WTC11 (cell line): ENCODE results near the gene SMIM20. TPM values are rescaled to one million over a fixed set of nuclear protein-coding genes. Genes with fewer than 3 reads are reported as not detected.

Source experiments
- ATAC-seq: fragments of 200-7000 bp; cut with Tn5 transposase; 2 replicates; pipeline ENCODE4 v1.10.0; 2021; ENCODE audit warnings: mild to moderate bottlenecking, moderate library complexity
- CTCF ChIA-PET: fragments of 300-600 bp; sonication (Branson Sonifier 250); formaldehyde crosslinking; loops from one replicate; lab custom pipeline; 2021; ENCODE audit warnings: antibody characterized with exemption; lab: Charles Lee
- POLR2A ChIA-PET: fragments of 350-600 bp; sonication (Branson Sonifier 250); formaldehyde crosslinking; loops from one replicate; lab custom pipeline; 2021; ENCODE audit warnings: antibody characterized with exemption; lab: Charles Lee
- DNase-seq: peaks from one replicate; pipeline ENCODE4 v3.0.0; 2021; ENCODE audit warnings: low spot score
- H3K27ac Mint-ChIP-seq: 2 replicates; pipeline ENCODE4 v1.8.0; 2021; ENCODE audit warnings: mixed read lengths
- H3K27me3 Mint-ChIP-seq: 2 replicates; pipeline ENCODE4 v1.8.0; 2021; ENCODE audit warnings: low read depth, mild to moderate bottlenecking, moderate library complexity, mixed read lengths
- H3K36me3 Mint-ChIP-seq: 2 replicates; pipeline ENCODE4 v1.8.0; 2021; ENCODE audit warnings: mixed read lengths
- H3K4me1 Mint-ChIP-seq: 2 replicates; pipeline ENCODE4 v1.8.0; 2022; ENCODE audit warnings: mixed read lengths
- H3K4me3 Mint-ChIP-seq: 2 replicates; pipeline ENCODE4 v1.8.0; 2021; ENCODE audit warnings: mild to moderate bottlenecking, moderate library complexity, mixed read lengths
- H3K9me3 Mint-ChIP-seq: 2 replicates; pipeline ENCODE4 v1.8.0; 2021; ENCODE audit warnings: mixed read lengths
- ATF2 ChIP-seq: sonication (generic); formaldehyde crosslinking; IDR thresholded peaks from 2 replicates; pipeline ENCODE4 v1.8.1; 2022; ENCODE audit warnings: low read depth, missing genetic modification reagents, borderline replicate concordance
- E2F4 ChIP-seq: sonication (generic); formaldehyde crosslinking; IDR thresholded peaks from 2 replicates; pipeline ENCODE4 v1.8.1; 2022; ENCODE audit warnings: low read depth, mild to moderate bottlenecking, moderate library complexity, missing genetic modification reagents, borderline replicate concordance
- E2F5 ChIP-seq: sonication (generic); formaldehyde crosslinking; IDR thresholded peaks from 2 replicates; pipeline ENCODE4 v1.8.1; 2022; ENCODE audit warnings: mild to moderate bottlenecking, moderate library complexity, missing genetic modification reagents
- EMX1 ChIP-seq: fragments of 250-450 bp; sonication (Bioruptor Pico); IDR thresholded peaks from 2 replicates; pipeline ENCODE4 v1.8.0; 2021; ENCODE audit warnings: mild to moderate bottlenecking
- FOXK1 ChIP-seq: sonication (generic); formaldehyde crosslinking; IDR thresholded peaks from 2 replicates; pipeline ENCODE4 v1.8.0; 2022; ENCODE audit warnings: mild to moderate bottlenecking, moderate library complexity, missing genetic modification reagents
- IRF1 ChIP-seq: sonication (generic); formaldehyde crosslinking; IDR thresholded peaks from 2 replicates; pipeline ENCODE4 v1.8.0; 2023; ENCODE audit warnings: missing genetic modification reagents
- IRF2 ChIP-seq: sonication (generic); formaldehyde crosslinking; IDR thresholded peaks from 2 replicates; pipeline ENCODE4 v1.8.0; 2022; ENCODE audit warnings: low read depth, missing genetic modification reagents, borderline replicate concordance
- JAZF1 ChIP-seq: fragments of 250-450 bp; sonication (Bioruptor Pico); IDR thresholded peaks from 2 replicates; pipeline ENCODE4 v1.9.0; 2021; ENCODE audit warnings: moderate library complexity, mild to moderate bottlenecking, inconsistent platforms
- JUN ChIP-seq: sonication (generic); formaldehyde crosslinking; IDR thresholded peaks from 2 replicates; pipeline ENCODE4 v1.8.0; 2023; ENCODE audit warnings: mild to moderate bottlenecking, missing genetic modification reagents
- PREB ChIP-seq: sonication (generic); formaldehyde crosslinking; IDR thresholded peaks from 2 replicates; pipeline ENCODE4 v1.8.1; 2022; ENCODE audit warnings: mild to moderate bottlenecking, missing genetic modification reagents, moderate library complexity, borderline replicate concordance
- SMAD3 ChIP-seq: sonication (generic); formaldehyde crosslinking; IDR thresholded peaks from 2 replicates; pipeline ENCODE4 v1.8.0; 2022; ENCODE audit warnings: missing genetic modification reagents, mild to moderate bottlenecking, borderline replicate concordance
- TP53 ChIP-seq: sonication (generic); formaldehyde crosslinking; IDR thresholded peaks from 2 replicates; pipeline ENCODE4 v1.8.1; 2023; ENCODE audit warnings: mild to moderate bottlenecking, missing genetic modification reagents
- ZNF138 ChIP-seq: sonication (generic); formaldehyde crosslinking; conservative IDR thresholded peaks from 2 replicates; pipeline ENCODE4 v1.8.1; 2022; ENCODE audit warnings: mild to moderate bottlenecking, moderate library complexity, missing genetic modification reagents
- ZNF423 ChIP-seq: fragments of 250-450 bp; sonication (Bioruptor Pico); IDR thresholded peaks from 2 replicates; pipeline ENCODE4 v2.1.2; 2022; ENCODE audit warnings: mild to moderate bottlenecking, moderate library complexity
- total RNA-seq: library from RNA; stranded (reverse); gene quantifications from 3 replicates; pipeline ENCODE4 v1.2.3, GENCODE V29; 2021

The SMIM20 gene
- total RNA-seq, 1 experiment from 2014 or later: 39.4 TPM

DNA sequence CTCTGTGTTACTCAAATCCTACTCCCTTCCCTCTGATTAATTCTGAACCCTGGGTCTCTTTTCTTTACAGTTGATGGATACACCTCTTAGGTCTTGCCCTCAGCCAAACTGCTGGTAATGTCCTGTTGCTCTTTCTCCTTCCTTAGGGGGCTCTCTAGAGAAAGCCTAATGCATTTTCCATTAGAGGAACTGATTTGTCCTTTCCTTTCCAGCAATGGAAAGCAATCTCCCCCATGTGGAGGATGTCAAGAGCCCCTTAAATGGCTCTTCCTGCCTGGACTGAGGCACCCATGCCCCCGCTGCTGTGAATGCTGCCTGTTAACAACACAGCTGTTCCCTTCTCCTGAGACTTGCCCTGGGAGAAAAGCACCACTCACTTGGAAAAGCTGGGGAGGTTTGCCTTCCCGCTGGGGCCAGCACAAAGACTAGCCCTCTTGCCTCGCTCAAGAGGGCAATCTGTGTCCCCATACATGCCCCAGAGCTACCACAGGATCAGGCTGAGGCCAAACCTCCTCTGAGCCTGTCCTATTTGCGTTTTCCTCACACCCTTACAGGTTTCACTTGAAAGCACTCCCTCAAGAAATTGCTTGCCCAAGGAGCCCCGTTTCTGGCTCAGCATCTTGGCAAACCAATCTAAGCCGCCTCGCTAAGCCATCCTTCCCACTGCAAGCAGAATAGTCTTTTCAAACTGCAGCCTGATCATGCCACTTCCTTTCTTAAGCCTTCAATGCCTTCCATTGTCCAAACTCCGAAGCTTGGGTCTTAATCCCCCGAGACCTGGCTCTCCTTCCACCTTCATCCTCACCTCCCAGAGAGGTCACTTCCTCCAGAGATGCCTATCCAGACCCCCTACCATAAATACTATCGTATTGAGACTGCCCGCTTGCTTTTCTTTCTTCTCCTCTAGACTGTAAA is 23.2 kb upstream of the SMIM20 start:
- H3K4me3 Mint-ChIP-seq: no peak overlapping the region
- no peaks in the 10 kb centered on the region; the same call in 1 of the 2 replicates for H3K9me3 Mint-ChIP-seq
- CTCF ChIA-PET: interaction anchor here (1.0 to 1.4 kb wide), 3 partner anchors 48 to 103 kb away, joined by 3 to 5 read pairs (median 4); no protein-coding TSS in a partner anchor
- POLR2A ChIA-PET: no interaction called here
- DNase-seq (peak; percentile 20), ATAC-seq (peak; percentile 87)
- no peaks in the 10 kb centered on the region; the same call in 1 of the 2 replicates for H3K27me3 Mint-ChIP-seq
- TF ChIP-seq ZNF423 (0 out of 2 replicates have a peak, but pooled peaks have one; percentile 27), FOXK1 (CRISPR knock-in tag) (peak; percentile 32; the same call in 1 of the 2 replicates), JUN (CRISPR knock-in tag) (no peak), TP53 (CRISPR knock-in tag) (0 out of 2 replicates have a peak, but pooled peaks have one; percentile 25)
- H3K36me3 Mint-ChIP-seq: no peaks in the 10 kb centered on the region
- H3K4me1 Mint-ChIP-seq: peaks cover 35% of the 10 kb centered on the region
- H3K27ac Mint-ChIP-seq: peak overlapping the region; percentile 26

DNA sequence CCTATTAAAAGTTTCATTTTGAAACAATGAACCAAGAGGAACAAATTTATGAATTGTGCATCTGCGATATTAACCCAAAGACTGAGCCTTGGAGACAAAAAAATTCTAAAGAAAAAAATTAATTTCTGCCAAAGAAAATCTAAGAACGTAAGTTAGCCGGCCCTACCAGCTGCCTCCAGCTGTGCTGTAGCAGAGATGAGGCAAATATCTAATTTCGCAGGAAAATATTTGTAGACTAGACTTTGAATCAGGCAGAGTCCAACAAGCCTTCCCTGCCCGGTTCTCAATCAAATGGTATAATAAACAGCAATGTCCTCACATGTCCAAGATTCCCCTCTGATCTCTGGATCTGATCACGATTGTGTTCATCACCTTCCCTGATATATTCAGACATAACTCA is 21.2 kb upstream of the SMIM20 start:
- Mint-ChIP-seq H3K9me3 (no peaks in the 10 kb centered on the region; the same call in 1 of the 2 replicates), H3K36me3 (no peaks in the 10 kb centered on the region), H3K4me3 (no peak overlapping the region), H3K4me1 (peaks cover 32% of the 10 kb centered on the region), H3K27me3 (no peaks in the 10 kb centered on the region; the same call in 1 of the 2 replicates), H3K27ac (no peak overlapping the region)
- ChIA-PET CTCF (no interaction called here), POLR2A (no interaction called here)
- no peak for TF ChIP-seq PREB (CRISPR knock-in tag)
- no peak for TF ChIP-seq JUN (CRISPR knock-in tag)
- no peak for TF ChIP-seq ZNF138 (CRISPR knock-in tag)
- no peak for TF ChIP-seq ZNF423
- no peak for TF ChIP-seq IRF1 (CRISPR knock-in tag)
- no peak for TF ChIP-seq E2F5 (CRISPR knock-in tag)
- no peak for TF ChIP-seq IRF2 (CRISPR knock-in tag)
- TF ChIP-seq ATF2 (CRISPR knock-in tag): no peak
- TF ChIP-seq SMAD3 (CRISPR knock-in tag): no peak
- TF ChIP-seq EMX1 (CRISPR knock-in tag): no peak
- TF ChIP-seq E2F4 (CRISPR knock-in tag): no peak
- TF ChIP-seq JAZF1: no peak
- DNase-seq (no peak), ATAC-seq (no peak)
